HG03039 (cell line): Measurements from ENCODE around the gene USF3.
A peak's percentile ranks its signal among the peaks of the same experiment; 100 is the strongest.

Experiments
- ATAC-seq: cut with Tn5 transposase; IDR thresholded peaks from one replicate; pipeline ENCODE4 v1.9.1; 2021; ENCODE audit warnings: mild to moderate bottlenecking, moderate library complexity; ENCODE audit not compliant: unreplicated experiment

USF3 gene, protein sequence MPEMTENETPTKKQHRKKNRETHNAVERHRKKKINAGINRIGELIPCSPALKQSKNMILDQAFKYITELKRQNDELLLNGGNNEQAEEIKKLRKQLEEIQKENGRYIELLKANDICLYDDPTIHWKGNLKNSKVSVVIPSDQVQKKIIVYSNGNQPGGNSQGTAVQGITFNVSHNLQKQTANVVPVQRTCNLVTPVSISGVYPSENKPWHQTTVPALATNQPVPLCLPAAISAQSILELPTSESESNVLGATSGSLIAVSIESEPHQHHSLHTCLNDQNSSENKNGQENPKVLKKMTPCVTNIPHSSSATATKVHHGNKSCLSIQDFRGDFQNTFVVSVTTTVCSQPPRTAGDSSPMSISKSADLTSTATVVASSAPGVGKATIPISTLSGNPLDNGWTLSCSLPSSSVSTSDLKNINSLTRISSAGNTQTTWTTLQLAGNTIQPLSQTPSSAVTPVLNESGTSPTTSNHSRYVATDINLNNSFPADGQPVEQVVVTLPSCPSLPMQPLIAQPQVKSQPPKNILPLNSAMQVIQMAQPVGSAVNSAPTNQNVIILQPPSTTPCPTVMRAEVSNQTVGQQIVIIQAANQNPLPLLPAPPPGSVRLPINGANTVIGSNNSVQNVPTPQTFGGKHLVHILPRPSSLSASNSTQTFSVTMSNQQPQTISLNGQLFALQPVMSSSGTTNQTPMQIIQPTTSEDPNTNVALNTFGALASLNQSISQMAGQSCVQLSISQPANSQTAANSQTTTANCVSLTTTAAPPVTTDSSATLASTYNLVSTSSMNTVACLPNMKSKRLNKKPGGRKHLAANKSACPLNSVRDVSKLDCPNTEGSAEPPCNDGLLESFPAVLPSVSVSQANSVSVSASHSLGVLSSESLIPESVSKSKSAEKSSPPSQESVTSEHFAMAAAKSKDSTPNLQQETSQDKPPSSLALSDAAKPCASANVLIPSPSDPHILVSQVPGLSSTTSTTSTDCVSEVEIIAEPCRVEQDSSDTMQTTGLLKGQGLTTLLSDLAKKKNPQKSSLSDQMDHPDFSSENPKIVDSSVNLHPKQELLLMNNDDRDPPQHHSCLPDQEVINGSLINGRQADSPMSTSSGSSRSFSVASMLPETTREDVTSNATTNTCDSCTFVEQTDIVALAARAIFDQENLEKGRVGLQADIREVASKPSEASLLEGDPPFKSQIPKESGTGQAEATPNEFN (N-terminal part only)

DNA sequence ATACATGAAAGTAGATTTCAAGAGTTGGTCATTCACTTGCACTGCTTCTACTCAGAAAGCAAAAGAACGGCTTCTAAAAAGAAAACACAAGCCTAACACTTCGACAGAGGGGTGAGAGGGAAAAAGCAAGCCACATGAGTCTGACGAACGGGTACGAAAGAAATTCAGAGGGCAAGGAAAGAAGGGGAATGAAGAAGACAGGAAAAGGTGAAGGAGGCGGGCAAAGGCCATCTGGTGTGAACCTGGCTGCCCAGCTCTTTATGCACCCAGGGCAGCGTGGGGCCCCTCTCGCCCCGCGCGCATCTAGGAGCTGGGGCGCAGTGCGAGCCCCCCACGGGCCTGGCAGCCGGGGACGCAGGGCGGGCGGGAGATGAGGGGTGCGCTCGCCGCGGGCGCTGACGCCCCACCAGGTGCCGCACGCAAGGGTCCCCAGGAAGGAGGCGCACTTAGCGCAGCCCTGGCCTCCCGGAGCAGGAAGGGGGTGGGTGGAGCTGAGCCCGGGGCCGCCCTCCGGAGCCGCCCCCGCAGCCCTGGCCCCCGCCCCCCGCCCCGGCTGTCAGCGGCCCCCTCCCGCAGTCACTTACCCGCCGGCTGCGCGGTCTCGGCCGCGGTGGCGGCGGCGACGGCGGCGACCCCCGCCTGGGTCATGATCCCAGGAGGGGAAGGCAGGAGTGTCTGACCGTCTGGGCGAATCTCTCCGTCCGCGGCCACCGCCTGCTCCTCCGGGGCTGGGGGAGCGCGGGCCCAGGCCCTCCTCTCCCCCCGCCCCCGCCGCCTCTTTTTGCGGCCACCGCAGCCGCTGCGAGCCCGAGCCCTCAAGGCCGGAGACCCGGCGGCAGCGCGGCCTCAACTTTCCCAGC lies at the start of gene USF3:
USF3 (minus strand) TSS at position 857 of the 860 bp plus-strand sequence. CDS start 21,764 bp downstream, outside the sequence.
- ATAC-seq, result peak; percentile 63

DNA sequence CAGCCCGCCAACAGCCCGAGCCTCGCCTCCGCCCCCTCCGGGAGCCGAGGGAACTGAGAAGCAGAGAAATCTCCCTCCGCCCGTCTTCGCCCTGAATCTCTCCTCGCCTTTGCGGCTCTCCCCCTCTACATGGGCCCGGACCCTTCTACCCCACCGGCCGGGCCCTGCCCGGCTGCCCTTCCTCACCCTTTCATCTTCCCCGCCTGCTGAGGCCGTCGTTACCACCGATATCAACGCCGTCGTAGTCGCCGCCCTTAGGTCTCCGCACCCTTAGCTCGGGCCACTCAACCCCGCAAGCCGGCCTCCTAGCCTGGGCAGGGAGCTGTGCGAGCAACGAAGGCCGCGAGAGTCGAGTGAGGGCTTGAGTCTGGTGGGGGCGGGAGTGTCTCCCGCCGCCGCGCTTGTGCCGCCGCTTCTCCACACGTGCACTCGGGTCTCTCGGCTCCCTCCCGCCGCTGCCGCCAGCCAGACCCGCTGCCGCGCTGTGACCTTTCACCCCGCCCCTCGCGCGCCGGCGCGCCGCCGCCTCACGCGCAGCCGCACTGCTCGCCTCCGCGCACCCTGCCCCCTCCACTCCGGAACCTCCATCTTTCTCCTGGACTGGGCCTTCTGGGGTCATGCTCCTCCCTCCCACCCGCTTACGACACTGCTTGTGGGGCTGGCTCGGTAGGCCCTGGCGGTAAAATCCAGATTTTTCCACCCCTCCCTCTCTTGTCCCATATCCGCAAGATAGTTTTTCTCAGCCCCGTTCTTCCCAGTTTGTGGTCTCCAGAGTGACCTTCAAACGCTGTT lies 49.5 kb upstream of the USF3 start, which contains the start of gene NAA50:
NAA50 (minus strand) TSS at position 494 of the 792 bp plus-strand sequence; CDS start at position 194, 300 bp downstream.
- ATAC-seq, result peak; percentile 48

DNA sequence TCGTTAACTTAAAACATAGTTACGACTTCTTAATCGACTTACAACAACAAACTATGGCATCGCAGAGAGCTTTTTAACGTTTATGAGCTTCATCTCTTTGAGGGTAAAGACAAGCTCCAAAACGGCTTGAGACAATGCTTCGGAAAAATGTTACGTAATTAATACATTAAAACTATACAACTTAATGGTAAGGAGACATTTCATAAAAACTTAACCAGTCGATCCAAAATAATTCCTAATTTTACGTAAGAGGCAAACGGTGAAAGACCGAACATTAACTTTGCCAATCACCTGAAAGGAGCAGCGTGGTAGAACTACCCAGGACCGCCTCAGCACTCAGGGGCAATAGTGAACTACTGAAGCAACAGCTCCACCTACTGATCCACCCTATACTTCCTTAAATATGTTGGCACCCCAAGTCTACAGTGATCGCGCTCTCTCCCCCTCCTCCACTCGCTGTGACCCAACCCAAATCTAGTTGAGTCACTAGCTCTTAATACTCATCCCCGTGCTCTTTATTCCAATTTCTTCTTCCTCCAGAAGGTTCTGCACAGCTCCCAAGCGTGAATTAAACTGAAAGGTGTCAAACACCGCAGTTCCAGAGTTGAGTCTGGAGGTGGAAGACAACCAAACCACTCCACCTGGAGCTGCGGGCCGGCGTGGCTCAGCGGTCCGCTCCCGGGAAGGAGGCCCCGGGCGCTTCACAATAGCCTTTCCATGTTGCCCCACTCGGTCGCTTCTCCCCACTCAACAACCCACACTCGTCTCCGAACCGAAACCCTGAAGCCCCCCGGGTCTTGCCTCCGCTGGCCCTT lies 48.7 kb upstream of the USF3 start:
- peak; percentile 40 for ATAC-seq

DNA sequence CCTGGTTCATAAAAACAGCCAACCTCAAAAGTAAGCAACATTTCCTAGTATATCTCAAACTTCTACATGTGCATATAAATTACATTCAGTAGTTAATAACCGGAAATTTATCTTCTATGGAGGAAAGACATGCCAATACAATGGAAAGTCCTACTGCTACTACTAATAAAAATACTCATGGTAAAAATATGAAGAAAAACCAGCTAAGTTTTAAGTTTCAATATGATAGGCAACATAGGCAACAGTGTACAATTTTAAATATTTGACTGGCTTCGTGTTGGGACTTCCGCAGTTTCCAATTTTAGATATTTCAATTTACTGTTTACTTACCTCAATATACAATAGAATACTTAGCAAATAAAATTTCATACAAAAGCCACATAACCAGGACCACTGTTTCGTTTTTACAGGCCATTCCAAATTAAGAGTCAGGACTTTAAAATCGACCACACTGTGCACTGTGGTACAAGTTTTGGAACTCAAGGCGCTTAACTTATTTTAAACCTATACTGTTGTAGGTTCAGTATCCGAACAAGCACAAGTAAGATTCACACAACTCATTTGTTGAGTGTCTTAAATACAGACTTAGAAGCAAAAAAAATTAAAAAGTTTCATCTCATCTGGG lies 46.7 kb upstream of the USF3 start:
- no peak for ATAC-seq

DNA sequence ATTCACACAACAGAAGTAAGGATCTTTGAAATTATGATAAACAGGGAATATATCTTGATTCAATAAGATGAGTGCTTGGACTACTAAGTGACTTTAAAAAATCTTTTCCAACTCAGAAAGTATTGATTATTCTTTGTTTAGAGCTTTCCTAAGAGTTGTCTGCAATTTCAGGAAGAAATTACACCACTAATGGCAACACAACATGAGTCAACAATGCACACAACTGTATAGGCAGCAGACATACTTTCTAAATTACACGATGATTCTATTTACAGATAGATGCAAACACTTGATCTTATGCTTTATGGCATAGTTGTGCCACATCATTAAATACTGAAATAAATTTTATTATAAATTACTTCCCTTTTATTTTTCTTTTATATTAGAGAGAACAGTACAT lies 45.2 kb upstream of the USF3 start:
- ATAC-seq, result no peak

DNA sequence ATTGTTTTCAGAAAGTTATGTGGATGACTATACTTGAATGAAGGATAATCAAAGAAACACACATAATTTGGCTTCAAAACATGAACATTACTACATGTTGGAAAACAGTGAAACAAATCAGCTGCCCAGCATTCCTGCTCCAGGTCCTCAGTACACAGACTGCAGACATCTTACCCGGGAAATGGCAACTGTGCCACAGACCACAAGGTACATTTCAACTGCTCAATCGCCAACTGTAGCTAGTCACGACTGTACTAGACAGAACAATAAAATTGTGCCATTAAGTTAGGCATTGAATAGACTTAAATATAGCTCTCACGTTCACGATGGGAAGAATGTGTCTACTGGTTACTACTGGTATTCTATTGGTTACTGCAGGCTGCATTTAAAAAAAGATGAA lies 44.6 kb upstream of the USF3 start:
- no peak for ATAC-seq

DNA sequence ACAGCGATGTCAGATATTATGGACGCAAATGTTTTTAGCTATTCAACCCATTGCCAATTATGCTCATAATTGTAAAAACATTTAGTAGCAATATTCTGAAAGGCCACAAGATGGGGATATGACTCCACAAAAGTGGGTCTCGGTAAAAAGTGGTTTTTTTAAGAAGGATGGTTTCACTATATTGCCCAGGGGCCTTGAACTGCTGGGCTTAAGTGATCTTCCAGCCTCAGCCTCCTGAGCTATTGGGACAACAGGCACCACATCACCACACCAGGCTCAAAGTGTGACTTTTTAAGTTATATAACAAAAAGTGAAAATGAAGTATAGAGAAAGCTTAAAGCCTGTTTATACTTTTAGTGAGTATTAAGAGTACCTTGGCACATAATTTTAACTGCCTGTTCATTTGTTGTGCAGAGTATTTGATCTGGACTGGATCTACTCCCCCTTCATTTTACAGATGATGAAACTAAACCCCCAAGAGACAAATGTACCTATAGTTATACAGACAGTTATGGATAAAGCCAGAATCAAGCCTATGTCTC lies 40.2 kb upstream of the USF3 start:
- peak; percentile 46 for ATAC-seq

DNA sequence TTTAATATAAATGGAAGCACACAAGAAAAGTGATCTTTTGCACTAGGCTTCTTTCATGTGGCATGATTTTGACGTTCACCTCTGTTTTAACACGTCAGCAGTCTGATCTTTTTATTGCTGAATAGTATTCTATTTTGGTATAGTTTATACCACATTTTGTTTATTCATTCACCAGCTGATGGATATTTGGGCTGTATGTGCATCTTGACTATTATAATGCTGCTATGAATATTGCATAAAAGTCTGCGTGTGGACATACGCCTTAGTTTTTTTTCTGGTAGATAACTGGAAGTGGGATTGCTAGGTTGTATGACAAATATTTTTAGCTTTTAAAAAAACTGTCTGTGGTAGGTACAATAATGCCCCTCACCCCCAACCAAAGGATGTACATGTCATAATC lies 35.3 kb upstream of the USF3 start:
- no peak for ATAC-seq

DNA sequence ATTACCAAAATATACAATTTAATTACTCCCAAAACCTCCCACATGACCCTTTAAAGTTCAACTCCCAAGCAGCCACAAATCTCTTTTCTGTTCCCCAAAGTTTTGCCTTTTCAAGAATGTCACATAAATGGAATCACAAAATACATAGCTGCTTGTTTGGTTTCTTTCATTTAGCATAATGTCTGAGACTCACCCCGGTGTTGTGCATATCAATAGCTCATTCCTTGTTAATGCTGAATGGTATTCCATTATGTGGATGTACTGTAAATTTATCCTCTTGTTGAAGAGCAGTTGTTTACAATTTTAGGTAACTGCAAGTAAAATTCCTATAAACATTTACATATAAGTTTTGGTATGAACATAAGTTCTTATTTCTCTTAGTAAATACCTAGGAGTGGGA lies 34.1 kb upstream of the USF3 start:
- no peak for ATAC-seq

DNA sequence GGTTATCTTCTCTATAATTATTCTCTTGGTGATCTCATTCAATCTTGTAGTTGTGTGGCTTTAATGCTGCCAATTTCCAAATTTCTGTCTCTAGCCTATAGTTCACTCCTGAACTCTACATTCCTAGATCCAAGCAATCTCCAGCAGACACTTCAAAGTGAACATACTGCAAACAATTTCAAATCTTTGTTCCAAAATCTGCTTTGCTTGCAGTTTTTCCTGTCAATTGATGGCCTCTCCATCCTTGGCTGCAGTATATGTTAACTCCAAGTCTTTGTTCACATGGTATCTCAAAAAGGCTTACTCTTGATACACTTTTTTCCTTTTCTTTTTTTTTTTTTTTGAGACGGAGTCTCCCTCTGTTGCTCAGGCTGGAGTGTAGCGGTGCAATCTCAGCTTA lies 32.2 kb upstream of the USF3 start:
- ATAC-seq, result no peak

DNA sequence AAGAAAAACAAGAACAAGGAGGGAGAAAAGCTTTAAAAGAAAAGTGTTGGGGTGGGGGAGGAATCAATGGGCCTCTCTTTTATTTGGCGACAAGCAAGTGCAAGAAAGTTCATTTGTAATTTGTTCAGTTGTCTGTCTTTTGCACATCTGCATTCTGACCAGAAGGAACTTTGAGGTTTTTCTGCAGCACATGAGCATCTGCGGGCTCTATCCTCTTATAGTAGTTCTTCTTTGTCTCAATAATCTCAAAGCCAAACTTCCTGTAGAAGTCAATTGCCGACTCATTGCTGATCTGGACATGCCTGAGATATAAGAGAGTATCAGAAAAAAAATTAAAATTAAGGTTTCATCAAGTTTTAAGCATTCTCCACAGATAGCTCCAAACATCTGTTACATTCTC lies 25.2 kb upstream of the USF3 start:
- ATAC-seq, result no peak

DNA sequence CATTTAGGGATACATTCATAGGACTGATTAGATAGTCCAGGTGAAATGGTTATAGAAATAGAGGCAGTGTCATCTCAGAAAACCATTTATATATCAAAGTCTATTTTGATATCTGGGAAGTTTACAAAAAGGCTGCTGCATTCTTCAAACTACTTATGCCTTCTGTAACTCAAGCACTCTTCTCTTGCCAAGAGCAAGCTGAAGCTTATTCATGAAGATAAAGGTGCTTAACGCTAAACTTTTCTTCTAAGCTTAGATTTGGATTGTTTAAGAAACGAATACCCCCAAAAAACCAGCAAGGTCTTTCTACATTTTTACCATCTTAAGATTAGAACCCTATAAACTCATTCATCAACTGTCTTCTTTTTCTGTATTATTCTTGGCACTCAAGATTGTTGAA lies 23.3 kb upstream of the USF3 start:
- ATAC-seq, result no peak

DNA sequence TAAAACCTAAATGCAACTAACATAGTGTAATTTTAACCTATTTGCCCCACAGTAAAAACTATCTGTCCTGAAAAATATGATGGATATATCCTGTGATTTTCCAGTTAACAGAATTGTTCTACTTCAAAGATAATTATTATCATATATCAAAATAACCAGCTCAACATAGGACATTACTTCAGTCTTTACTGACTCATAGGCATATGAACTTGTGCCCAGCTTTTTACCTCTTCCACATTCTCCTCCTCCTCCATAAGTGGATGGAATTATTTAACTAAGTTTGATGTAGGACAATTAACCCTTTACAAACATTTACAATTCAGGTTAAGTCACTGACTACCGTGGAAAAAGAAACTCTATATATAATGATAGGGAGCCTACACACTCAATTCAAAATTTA lies 22.9 kb upstream of the USF3 start:
- ATAC-seq, result no peak

DNA sequence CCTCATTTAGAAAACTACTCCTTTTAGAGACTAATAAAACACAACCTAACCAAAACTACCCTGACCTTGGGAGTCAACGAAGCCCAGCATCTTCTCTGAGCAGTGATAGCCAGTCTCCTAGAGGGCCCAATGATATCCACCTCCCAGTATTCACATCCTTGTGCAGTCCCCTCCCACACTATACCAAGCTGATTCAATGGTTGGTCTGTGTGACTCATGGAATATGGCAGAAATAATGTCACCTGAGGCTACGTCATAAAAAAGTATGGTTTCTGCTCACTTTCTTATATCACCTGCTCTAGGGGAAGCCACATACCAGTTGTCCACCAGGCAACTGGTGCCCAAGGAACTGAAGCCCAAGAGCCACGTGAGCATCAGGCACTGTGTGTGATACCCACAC lies 21.4 kb upstream of the USF3 start:
- no peak for ATAC-seq

DNA sequence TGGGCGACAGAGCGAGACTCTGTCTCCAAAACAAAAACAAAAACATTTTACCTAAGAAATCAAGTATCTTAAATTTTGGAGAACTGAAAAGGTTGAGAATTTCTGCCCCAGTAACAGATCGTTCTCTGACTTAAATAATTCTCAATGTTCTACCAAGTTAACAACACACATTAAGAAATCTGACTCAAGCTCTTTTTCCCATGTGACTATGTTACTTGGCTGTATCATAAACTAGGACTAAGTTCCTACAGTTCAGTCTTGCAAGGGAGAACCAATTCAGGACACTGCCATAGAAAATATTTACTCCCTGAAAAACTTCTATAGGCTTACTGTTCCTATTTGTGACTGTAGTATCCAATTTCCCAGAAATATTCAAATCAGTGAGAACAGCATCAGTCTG lies 20.9 kb upstream of the USF3 start:
- no peak for ATAC-seq

DNA sequence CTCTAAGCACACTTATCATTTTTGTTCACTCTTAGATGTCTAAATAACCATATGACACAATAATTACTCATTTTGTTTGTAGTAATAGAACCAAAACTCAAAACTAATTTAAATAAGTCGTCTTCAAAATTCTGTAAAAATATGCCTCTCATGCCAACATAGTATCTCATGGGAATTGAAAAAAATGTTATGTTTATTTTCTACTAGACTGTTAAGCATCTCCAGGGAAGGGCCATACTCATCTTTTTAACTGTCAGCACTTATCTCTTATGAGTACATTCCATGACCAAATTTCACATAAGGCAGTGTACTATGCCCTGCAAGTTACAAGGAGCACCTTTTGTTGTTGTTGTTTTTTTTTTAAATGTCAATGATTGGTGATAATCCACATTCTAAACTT lies 18.3 kb upstream of the USF3 start:
- ATAC-seq, result no peak

DNA sequence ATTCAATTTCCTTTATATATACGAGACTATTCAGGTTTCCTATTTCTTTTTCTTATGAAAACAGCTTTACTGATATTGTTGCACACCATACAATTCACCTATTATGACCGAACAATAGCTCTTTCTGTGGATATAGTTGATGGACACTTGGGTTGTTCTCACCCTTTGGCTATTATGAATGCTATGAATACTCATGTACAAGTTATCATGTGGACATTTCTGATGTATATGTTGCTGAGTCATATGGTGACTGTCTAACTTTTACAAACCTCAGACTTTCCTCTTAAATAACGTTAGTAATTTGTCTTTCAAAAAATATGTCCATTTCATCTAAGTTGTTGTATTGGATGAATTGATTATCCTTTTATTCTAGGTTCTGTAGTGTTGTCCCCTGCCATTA lies 15.7 kb upstream of the USF3 start:
- ATAC-seq, result no peak

DNA sequence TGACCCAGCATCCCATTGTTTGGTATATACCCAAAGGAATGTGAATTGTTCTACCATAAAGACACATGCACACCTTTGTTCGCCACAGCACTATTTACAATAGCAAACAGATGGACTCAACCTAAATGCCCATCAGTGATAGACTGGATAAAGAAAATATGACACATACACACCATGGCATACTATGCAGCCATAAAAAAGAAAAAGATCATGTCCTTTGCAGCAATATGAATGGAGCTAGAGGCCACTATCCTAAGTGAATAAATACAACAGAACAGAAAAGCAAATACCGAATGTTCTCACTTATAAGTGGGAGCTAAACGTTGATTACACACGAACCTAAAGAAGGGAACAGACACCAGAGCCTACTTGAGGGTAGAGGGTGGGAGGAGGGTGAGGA lies 11.4 kb upstream of the USF3 start:
- ATAC-seq, result no peak
